Activated CD4-positive, alpha-beta T cell treated with anti-CD3 and anti-CD28 coated beads, Interleukin-2, Interleukin-4, amounts not matched to agents 100 ng/mL and 50 ng/mL, durations not matched to agents 16 hours and 8 hours (primary cell): ENCODE results near the gene SEMA5A.

Experiments used
- DNase-seq: peaks from one replicate; pipeline ENCODE4 v3.0.0-alpha.2; 2020; ENCODE audit warnings: low spot score

SEMA5A gene

DNA sequence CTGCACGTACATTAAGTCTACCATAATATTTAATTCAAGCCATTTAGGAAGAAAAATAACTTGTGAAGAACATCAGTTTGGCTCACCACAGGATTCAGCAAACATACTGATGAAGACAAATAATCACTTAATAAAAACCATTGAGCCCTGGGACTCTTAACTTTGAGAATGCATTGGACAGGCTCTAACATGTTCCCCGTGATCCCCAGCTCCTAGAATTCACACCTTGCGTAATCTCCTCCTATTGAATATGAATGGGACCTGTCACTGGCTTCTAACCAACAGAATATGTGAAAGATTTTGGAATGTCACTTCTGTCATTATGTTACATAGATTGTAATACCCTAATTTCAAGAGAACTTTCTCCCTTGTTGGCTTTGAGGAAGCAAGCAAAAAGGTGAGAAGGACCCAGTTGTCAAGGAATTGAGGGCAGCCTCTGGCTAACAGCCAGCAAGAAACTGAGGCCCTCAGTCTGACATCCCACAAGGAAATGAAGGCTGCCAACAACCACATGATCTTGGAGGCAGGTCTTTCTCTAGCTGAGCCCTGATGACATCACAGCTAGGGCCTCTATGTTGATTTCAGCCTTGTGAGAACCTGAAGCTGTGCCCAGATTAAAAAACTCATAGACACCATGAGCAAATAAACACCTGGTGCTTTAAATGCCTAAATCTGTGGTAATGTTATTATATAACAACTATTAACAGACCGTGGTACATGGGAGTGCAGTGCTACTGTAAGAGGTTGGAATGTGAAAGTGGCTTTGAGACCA, 433.2 kb downstream of the SEMA5A start:
- DNase-seq, result no peak

DNA sequence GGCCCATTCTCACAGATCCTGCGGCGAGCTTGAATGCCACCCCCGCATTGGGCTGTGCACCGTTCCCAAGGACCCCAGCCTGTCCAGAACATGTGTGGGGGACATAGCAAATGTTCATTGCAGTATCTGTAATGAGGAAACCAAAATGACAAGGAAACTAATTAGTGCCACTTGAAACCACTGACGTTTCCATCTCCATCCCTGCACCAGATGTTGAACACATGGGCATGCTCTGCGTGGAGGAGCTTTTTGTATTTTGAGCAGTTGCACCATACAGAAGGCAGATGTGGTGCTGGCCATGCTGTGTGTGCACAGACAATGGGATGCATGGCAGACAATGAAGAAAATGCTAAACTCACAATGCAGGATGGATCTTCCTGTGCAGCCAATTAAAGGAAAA, 437.7 kb downstream of the SEMA5A start:
- DNase-seq, result no peak

GRCh38 chr5:9105851-9106250, 440.0 kb downstream of the SEMA5A start:
- DNase-seq, result no peak

DNA sequence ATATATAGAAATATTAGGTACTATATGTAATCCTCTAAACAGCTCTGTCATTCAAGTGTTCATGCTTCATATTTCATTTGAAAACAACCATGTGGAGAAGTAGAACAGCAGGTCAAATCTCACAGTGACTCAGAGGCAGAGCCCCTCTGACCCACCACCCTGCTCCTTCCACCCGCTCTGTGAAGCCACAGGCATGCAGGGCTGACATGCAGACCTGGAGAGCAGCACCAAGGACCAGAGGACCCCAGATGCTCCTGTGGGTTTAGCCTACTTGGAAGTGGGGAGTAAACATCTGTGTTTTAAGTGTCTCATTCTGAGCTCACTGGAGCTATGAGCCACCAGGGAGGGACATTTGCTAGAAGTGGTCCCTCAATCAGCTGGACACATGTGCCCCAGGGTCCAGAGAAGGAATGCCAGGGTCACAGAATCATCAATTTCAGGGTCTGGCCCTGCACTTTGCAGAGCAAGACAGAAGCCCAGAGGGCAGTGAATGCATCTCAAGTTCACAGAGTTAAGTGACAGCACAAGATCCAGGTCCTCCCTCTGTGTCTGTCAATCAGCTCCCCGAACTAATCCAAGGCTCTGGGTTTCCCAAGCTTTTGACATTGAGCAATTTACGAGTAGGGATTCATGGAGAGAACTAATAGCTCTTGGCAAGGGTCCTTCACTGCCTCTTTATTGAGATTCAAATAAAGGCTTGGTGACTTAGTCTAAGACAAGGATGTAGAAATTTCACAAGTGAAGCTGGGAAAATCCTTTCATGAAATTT, 441.1 kb downstream of the SEMA5A start:
- no peak for DNase-seq

DNA sequence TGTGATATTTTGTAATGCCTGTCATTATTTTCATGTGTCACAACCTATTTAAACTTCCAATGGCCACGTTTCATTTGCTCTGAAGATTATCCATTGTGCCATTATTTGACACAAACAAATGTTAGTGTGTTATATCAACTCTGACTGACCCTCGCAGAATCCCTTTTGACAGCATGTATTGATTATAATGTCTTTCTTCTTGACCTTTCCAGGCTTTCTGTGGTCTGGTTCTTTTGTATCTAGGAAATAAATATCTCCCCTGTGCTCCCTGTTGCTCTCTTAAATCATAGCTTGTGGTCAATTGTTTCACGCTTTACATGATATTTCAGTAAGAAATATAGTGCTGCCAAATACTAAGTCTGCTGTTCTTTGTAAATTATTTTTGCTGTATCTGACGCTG, 442.6 kb downstream of the SEMA5A start:
- no peak for DNase-seq

- DNase-seq, result no peak
These were observed 446.2 kb downstream of the SEMA5A start for GRCh38 chr5:9099689-9100088.

DNA sequence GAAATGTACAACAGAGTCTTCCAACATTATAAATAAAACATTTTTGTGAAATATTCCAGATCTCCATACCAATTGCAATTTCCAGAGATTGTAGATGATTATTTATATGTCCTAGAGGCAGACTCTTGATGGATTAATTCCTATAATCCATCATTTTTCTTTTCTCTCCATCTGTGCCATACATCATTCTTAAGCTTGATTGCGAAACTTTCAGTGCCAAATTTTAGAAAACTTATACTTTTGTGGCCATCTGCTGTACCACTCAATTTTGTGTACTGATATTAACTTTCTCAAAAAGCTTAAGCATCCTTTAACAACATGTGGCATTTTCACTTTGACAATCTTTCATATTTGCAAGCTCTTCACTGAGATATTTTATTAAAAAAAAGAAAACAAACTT, 446.9 kb downstream of the SEMA5A start:
- no peak for DNase-seq

GRCh38 chr5:9094582-9094981, 451.3 kb downstream of the SEMA5A start:
- DNase-seq, result no peak

- DNase-seq, result no peak
These were observed 453.8 kb downstream of the SEMA5A start for GRCh38 chr5:9091896-9092662.

- no peak for DNase-seq
These were observed 455.4 kb downstream of the SEMA5A start for GRCh38 chr5:9090381-9091026.

- DNase-seq, result no peak
These were observed 456.0 kb downstream of the SEMA5A start for GRCh38 chr5:9089893-9090292.

GRCh38 chr5:9082996-9083395, 462.9 kb downstream of the SEMA5A start:
- no peak for DNase-seq

- DNase-seq, result no peak
These were observed 473.2 kb downstream of the SEMA5A start for GRCh38 chr5:9072701-9073100.

- DNase-seq, result no peak
These were observed 474.4 kb downstream of the SEMA5A start for GRCh38 chr5:9071524-9071923.

GRCh38 chr5:9071074-9071473, 474.8 kb downstream of the SEMA5A start:
- DNase-seq, result no peak

GRCh38 chr5:9069650-9070049, 476.2 kb downstream of the SEMA5A start:
- DNase-seq, result no peak

DNA sequence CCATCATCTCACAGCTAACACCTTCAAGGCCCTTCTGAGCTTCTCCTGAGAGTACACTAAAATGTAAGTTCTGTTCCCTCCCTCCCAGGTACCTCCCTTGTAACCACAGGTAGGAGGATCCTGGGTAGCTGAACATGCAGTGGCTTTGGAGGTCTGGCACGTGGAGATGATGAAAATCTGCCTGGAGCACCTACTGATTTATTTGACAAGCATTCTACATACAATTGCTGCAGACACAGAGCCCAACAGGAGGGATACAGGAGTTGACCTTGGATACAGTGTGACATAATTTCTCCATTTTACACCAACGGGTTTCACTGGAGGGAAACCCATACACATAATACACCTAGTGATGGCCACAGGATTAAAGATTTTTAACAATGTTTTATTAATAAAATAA, 478.7 kb downstream of the SEMA5A start:
- DNase-seq, result no peak

DNA sequence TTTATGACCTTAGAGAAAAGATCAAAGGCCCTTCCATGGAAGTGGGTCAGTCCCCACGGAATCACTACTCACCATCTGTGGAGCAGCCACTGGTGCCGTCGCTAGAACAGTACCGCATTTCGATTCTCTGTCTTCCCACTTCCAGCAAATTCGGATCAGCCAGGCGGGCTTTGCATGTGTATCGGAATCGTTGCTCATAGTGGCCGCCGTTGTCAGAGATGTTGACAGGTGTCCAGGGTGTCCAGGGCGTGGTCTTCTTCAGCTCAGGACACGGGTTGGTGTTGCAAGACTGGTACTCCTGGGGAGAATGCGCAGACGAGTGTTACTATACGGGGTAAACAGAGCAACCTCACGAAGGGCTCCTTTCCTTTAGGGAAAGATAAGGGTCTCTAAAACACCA, 479.5 kb downstream of the SEMA5A start:
- no peak for DNase-seq

- no peak for DNase-seq
These were observed 482.1 kb downstream of the SEMA5A start for GRCh38 chr5:9063615-9064245.

DNA sequence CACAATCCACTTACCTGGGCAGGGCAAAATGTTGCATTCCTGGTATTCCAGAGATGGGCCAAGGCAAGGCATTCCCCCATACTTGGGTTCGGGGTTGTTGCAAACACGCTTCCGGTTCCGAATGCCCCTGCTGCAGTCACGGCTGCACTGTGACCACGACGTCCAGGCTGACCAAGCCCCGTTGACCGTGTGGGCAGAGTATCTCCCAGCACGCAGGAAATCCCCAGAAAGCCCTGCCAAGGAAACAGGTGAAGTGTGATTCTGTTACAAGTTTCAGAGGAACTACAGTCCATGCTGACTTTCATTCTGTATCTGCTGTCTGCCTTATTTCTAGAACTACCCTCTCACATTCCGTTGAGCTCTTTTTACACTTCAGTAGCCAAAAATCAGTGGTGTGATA, 483.0 kb downstream of the SEMA5A start:
- DNase-seq, result no peak

DNA sequence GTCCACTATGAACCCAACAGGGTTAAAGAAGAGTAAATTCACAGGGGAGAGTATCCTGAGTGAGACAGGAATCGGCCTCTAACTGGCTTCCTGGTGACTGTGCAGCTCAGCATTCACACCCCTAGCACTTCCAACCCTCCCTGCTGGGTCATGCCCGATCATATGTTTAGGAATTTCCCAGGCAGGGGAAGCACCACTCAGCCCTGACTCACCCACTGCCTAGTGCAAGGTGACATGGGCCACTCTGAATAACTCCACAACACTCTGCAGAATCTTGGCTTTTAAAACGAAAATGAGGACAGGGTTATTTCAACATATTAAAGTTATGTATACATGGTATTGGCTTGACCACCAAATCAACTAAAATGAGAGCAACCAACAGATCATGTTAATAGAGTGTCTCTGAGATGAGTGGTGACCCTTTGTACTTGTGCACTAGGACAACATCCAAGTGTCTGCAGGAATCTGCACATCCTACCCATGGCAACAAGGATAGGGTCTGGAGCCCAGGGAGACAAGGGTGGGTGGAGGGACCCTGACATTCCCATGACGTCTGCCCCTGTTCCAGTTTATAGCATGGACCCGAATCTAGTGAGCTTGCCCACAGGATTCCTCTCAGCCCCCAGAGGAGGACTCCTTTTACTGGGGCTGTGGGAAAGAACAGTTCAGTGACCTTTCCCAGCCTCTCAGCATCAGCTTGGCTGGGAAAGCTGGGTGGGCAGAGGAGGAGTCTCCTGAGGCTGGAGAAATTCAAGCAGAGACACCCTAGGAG, 485.8 kb downstream of the SEMA5A start:
- DNase-seq, result no peak
